ENCODE measurements around the gene REXO4. TPM values are rescaled to one million over a fixed set of nuclear protein-coding genes. Genes with fewer than 3 reads are reported as not detected.

REXO4 gene
- total and polyA plus RNA-seq, 2 of the 13 experiments (the other 11 are each of a cell fraction or from before 2014, with no cell fraction given): 18.5 to 30.4 TPM

DNA sequence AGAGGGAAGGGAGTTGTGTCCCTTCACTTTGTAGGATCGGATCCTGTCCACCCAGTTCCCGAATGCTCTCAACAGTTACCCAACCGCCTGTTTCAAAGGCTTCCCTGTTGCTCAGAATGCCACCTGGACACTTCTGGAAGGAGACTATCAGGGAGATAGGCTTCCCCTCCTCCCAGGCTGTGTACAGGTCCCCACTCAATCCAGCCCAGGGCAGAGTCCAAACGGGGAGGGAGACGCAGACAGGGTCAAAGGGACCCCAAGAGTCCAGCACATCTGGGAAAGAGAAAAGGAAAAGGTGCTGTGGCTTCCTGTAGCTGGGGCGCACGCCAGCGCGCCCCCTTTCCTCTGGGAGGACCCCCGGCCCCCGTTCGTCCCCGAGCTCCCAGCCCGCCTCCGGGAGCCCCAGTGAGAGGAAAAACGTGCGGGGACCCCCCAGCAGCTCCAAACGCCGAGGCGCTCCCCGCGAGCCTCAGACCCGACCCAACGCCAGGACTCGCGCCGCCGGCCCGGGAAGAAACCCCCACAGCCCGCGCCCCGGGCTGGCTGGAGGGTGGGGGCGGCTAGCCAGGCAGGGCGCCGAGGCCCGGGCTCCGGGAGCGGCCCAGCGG lies 42.6 kb downstream of the REXO4 start (continued):
- TF ChIP-seq ZNF180 (CRISPR knock-in tag; IDR thresholded peaks at IDR 0.05; ENCODE audit: borderline replicate concordance, low read depth) (no peak), ZNF282 (IDR thresholded peaks at IDR 0.05; ENCODE audit: partially characterized antibody) (no peak), ZNF383 (CRISPR knock-in tag; IDR thresholded peaks at IDR 0.05; ENCODE audit: borderline replicate concordance) (no peak), MEF2D (CRISPR knock-in tag; IDR thresholded peaks at IDR 0.05) (no peak), HNRNPL (IDR thresholded peaks at IDR 0.05; ENCODE audit: low read depth, low read length) (no peak), SNAI1 (CRISPR knock-in tag; IDR thresholded peaks at IDR 0.05; ENCODE audit: borderline replicate concordance) (no peak), NCOA5 (CRISPR knock-in tag; IDR thresholded peaks at IDR 0.05) (no peak), MBNL3 (CRISPR knock-in tag; conservative IDR thresholded peaks at IDR 0.05) (no peak), JUNB (CRISPR knock-in tag; IDR thresholded peaks at IDR 0.05; ENCODE audit: borderline replicate concordance) (no peak), ZNF850 (CRISPR knock-in tag; conservative IDR thresholded peaks at IDR 0.05) (no peak), NR2C2 (CRISPR knock-in tag; IDR thresholded peaks at IDR 0.05; ENCODE audit: borderline replicate concordance) (peak; percentile 54; the same call in 1 of the 2 replicates), SMARCC2 (IDR thresholded peaks at IDR 0.05) (no peak), BHLHE40 (IDR thresholded peaks at IDR 0.05; ENCODE audit: low read length) (no peak), TEAD3 (CRISPR knock-in tag; optimal IDR thresholded peaks at IDR 0.05; ENCODE audit: borderline replicate concordance) (no peak), POGZ (CRISPR knock-in tag; IDR thresholded peaks at IDR 0.05) (no peak), SMAD1 (CRISPR knock-in tag; IDR thresholded peaks at IDR 0.05; ENCODE audit: borderline replicate concordance, low read depth) (no peak), ARNT (IDR thresholded peaks at IDR 0.05) (no peak), TCF7L2 (IDR thresholded peaks at IDR 0.05; ENCODE audit: low read depth, low read length) (no peak), SOX5 (CRISPR knock-in tag; IDR thresholded peaks at IDR 0.05; ENCODE audit: borderline replicate concordance) (no peak), ZNF775 (CRISPR knock-in tag; IDR thresholded peaks at IDR 0.05; ENCODE audit: borderline replicate concordance) (0 out of 2 replicates have a peak, but pooled peaks have one; percentile 3)
- TF ChIP-seq, protein P1, sequence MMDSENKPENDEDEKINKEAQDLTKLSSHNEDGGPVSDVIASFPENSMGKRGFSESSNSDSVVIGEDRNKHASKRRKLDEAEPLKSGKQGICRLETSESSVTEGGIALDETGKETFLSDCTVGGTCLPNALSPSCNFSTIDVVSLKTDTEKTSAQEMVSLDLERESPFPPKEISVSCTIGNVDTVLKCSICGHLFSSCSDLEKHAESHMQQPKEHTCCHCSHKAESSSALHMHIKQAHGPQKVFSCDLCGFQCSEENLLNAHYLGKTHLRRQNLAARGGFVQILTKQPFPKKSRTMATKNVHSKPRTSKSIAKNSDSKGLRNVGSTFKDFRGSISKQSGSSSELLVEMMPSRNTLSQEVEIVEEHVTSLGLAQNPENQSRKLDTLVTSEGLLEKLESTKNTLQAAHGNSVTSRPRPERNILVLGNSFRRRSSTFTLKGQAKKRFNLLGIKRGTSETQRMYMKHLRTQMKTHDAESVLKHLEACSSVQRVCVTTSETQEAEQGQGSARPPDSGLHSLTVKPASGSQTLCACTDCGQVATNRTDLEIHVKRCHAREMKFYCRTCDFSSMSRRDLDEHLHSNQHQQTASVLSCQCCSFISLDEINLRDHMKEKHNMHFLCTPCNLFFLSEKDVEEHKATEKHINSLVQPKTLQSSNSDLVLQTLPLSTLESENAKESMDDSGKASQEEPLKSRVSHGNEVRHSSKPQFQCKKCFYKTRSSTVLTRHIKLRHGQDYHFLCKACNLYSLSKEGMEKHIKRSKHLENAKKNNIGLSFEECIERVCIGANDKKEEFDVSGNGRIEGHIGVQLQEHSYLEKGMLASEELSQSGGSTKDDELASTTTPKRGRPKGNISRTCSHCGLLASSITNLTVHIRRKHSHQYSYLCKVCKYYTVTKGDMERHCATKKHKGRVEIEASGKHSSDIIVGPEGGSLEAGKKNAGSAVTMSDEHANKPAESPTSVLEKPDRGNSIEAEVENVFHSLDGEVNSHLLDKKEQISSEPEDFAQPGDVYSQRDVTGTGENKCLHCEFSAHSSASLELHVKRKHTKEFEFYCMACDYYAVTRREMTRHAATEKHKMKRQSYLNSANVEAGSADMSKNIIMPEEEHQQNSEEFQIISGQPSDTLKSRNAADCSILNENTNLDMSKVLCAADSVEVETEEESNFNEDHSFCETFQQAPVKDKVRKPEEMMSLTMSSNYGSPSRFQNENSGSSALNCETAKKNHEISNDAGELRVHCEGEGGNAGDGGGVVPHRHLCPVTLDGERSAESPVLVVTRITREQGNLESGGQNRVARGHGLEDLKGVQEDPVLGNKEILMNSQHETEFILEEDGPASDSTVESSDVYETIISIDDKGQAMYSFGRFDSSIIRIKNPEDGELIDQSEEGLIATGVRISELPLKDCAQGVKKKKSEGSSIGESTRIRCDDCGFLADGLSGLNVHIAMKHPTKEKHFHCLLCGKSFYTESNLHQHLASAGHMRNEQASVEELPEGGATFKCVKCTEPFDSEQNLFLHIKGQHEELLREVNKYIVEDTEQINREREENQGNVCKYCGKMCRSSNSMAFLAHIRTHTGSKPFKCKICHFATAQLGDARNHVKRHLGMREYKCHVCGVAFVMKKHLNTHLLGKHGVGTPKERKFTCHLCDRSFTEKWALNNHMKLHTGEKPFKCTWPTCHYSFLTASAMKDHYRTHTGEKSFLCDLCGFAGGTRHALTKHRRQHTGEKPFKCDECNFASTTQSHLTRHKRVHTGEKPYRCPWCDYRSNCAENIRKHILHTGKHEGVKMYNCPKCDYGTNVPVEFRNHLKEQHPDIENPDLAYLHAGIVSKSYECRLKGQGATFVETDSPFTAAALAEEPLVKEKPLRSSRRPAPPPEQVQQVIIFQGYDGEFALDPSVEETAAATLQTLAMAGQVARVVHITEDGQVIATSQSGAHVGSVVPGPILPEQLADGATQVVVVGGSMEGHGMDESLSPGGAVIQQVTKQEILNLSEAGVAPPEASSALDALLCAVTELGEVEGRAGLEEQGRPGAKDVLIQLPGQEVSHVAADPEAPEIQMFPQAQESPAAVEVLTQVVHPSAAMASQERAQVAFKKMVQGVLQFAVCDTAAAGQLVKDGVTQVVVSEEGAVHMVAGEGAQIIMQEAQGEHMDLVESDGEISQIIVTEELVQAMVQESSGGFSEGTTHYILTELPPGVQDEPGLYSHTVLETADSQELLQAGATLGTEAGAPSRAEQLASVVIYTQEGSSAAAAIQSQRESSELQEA (CRISPR knock-in tag; IDR thresholded peaks at IDR 0.05; ENCODE audit: not compliant biosample characterization): no peak
- TF ChIP-seq, protein P2, sequence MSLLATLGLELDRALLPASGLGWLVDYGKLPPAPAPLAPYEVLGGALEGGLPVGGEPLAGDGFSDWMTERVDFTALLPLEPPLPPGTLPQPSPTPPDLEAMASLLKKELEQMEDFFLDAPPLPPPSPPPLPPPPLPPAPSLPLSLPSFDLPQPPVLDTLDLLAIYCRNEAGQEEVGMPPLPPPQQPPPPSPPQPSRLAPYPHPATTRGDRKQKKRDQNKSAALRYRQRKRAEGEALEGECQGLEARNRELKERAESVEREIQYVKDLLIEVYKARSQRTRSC (CRISPR knock-in tag; IDR thresholded peaks at IDR 0.05; ENCODE audit: low read depth): no peak
